ENCODE measurements around the gene CEND1. TPM values are rescaled to one million over a fixed set of nuclear protein-coding genes. Genes with fewer than 3 reads are reported as not detected.

The CEND1 gene
- total and polyA plus RNA-seq, 2 of the 13 experiments (the other 11 are each of a cell fraction or from before 2014, with no cell fraction given) = not detected

DNA sequence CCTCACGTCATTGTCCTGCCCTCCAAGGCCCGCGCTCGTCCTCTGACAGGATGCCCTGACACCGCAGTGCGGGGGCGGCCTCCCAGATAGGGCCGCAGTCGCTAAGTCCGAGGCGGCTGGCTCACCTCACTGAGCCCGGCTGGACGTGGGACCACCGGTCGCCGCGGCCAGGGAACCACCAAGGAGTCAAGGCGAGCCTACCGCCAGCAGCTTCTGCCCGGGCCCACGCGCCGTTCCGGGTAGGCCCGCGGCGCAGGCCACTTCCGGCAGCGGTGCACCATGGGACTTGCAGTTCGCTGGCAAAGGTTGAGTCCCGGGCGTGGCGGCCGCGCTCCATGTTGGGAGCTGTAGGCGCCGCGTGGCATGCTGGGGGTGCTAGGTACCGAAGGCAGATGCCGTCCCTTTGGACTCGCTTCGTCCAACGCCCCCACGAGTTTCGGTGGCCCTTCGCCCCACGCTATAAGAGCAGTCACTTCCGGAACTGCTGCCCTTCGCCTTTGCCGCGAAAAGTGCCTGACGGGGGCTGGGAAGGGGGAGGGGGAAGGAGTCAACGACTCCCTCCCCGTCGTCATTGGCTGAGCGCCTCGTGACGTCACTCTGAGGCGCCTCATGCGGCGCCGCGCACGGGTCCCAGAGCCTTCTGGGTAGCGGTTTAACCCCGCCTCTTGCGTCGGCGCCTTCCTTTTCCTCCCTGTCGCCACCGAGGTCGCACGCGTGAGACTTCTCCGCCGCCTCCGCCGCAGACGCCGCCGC lies 19.6 kb upstream of the CEND1 start, which contains the start of gene RPLP2 (continued):
- TF ChIP-seq TRAFD1 (CRISPR knock-in tag; IDR thresholded peaks at IDR 0.05; ENCODE audit: borderline replicate concordance) = peak; percentile 20; the same call in 1 of the 2 replicates
- peak; percentile 90; the same call in 1 of the 2 replicates for TF ChIP-seq ELF4 (CRISPR knock-in tag; IDR thresholded peaks at IDR 0.05; ENCODE audit: borderline replicate concordance)
- TF ChIP-seq, protein P1, sequence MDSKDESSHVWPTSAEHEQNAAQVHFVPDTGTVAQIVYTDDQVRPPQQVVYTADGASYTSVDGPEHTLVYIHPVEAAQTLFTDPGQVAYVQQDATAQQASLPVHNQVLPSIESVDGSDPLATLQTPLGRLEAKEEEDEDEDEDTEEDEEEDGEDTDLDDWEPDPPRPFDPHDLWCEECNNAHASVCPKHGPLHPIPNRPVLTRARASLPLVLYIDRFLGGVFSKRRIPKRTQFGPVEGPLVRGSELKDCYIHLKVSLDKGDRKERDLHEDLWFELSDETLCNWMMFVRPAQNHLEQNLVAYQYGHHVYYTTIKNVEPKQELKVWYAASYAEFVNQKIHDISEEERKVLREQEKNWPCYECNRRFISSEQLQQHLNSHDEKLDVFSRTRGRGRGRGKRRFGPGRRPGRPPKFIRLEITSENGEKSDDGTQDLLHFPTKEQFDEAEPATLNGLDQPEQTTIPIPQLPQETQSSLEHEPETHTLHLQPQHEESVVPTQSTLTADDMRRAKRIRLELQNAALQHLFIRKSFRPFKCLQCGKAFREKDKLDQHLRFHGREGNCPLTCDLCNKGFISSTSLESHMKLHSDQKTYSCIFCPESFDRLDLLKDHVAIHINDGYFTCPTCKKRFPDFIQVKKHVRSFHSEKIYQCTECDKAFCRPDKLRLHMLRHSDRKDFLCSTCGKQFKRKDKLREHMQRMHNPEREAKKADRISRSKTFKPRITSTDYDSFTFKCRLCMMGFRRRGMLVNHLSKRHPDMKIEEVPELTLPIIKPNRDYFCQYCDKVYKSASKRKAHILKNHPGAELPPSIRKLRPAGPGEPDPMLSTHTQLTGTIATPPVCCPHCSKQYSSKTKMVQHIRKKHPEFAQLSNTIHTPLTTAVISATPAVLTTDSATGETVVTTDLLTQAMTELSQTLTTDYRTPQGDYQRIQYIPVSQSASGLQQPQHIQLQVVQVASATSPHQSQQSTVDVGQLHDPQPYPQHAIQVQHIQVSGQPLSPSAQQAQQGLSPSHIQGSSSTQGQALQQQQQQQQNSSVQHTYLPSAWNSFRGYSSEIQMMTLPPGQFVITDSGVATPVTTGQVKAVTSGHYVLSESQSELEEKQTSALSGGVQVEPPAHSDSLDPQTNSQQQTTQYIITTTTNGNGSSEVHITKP (CRISPR knock-in tag; IDR thresholded peaks at IDR 0.05; ENCODE audit: low read depth) = peak; percentile 40; the same call in 1 of the 2 replicates
- TF ChIP-seq GABPB1 (CRISPR knock-in tag; IDR thresholded peaks at IDR 0.05) = peak; percentile 99
- TF ChIP-seq CREB1 (IDR thresholded peaks at IDR 0.05) = peak; percentile 100
- TF ChIP-seq CREB1 (CRISPR knock-in tag; IDR thresholded peaks at IDR 0.05) = peak; percentile 98
- peak; percentile 63; the same call in 1 of the 2 replicates for TF ChIP-seq THYN1 (CRISPR knock-in tag; IDR thresholded peaks at IDR 0.05; ENCODE audit: borderline replicate concordance, low read depth)
- TF ChIP-seq POLR2AphosphoS2 (IDR thresholded peaks at IDR 0.05; ENCODE audit: low read depth, low read length) = peak; percentile 48; the same call in 1 of the 2 replicates
- no peak; the same call in 1 of the 2 replicates for TF ChIP-seq ATRX (CRISPR knock-in tag; IDR thresholded peaks at IDR 0.05; ENCODE audit: borderline replicate concordance)
- TF ChIP-seq EHMT2 (IDR thresholded peaks at IDR 0.05; ENCODE audit: borderline replicate concordance, low read depth, low read length) = no peak
- peak; percentile 34 for TF ChIP-seq SKI (IDR thresholded peaks at IDR 0.05; ENCODE audit: partially characterized antibody)
- TF ChIP-seq NFIC (IDR thresholded peaks at IDR 0.05; ENCODE audit: low read length) = no peak
- TF ChIP-seq HDAC1 (CRISPR knock-in tag; IDR thresholded peaks at IDR 0.05) = peak; percentile 99
- TF ChIP-seq, protein P2, sequence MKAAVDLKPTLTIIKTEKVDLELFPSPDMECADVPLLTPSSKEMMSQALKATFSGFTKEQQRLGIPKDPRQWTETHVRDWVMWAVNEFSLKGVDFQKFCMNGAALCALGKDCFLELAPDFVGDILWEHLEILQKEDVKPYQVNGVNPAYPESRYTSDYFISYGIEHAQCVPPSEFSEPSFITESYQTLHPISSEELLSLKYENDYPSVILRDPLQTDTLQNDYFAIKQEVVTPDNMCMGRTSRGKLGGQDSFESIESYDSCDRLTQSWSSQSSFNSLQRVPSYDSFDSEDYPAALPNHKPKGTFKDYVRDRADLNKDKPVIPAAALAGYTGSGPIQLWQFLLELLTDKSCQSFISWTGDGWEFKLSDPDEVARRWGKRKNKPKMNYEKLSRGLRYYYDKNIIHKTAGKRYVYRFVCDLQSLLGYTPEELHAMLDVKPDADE (CRISPR knock-in tag; IDR thresholded peaks at IDR 0.05) = no peak
- TF ChIP-seq FOSL1 (CRISPR knock-in tag; IDR thresholded peaks at IDR 0.05; ENCODE audit: borderline replicate concordance) = no peak
- no peak; the same call in 1 of the 2 replicates for TF ChIP-seq ZBTB38 (CRISPR knock-in tag; IDR thresholded peaks at IDR 0.05)
- TF ChIP-seq ZBTB7B (CRISPR knock-in tag; IDR thresholded peaks at IDR 0.05) = peak; percentile 53; the same call in 1 of the 2 replicates
- TF ChIP-seq, protein P3, sequence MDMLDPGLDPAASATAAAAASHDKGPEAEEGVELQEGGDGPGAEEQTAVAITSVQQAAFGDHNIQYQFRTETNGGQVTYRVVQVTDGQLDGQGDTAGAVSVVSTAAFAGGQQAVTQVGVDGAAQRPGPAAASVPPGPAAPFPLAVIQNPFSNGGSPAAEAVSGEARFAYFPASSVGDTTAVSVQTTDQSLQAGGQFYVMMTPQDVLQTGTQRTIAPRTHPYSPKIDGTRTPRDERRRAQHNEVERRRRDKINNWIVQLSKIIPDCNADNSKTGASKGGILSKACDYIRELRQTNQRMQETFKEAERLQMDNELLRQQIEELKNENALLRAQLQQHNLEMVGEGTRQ (IDR thresholded peaks at IDR 0.05; ENCODE audit: low read depth, low read length) = 0 out of 2 replicates have a peak, but pooled peaks have one; percentile 5
- TF ChIP-seq, protein P3 (CRISPR knock-in tag; IDR thresholded peaks at IDR 0.05; ENCODE audit: borderline replicate concordance) = no peak; the same call in 1 of the 2 replicates
- peak; percentile 76; the same call in 1 of the 2 replicates for TF ChIP-seq ZNF580 (CRISPR knock-in tag; IDR thresholded peaks at IDR 0.05; ENCODE audit: borderline replicate concordance, low read depth)

Measured in HepG2 (cell line).